IPS DF 4.7 (cell line): ENCODE data around the gene MLXIPL.
"Not testable (repeated sequence)": the region's sequence is repeated elsewhere in the genome, so short reads cannot be mapped to it uniquely, and the experiment has no call there.

Experiments used
- DNase-seq: peaks from one replicate; pipeline ENCODE4 v3.0.0-alpha.2; 2013; ENCODE audit warnings: low spot score; ENCODE audit errors: extremely low read depth

MLXIPL gene

GRCh38 chr7:73645643-73646174 is 21.4 kb upstream of the MLXIPL start:
- DNase-seq = no peak

- DNase-seq = no peak
Measured at GRCh38 chr7:73644688-73645286, 20.5 kb upstream of the MLXIPL start.

- DNase-seq = no peak
Measured at GRCh38 chr7:73642834-73643233, 18.5 kb upstream of the MLXIPL start.

GRCh38 chr7:73638911-73639310 is 14.6 kb upstream of the MLXIPL start:
- DNase-seq = no peak

GRCh38 chr7:73635428-73636200 is 11.3 kb upstream of the MLXIPL start:
- no peak for DNase-seq

- DNase-seq = no peak
Measured at GRCh38 chr7:73633844-73634243, 9.5 kb upstream of the MLXIPL start.

GRCh38 chr7:73633323-73633722 is 9.0 kb upstream of the MLXIPL start:
- DNase-seq = no peak

GRCh38 chr7:73631558-73631957 is 7.2 kb upstream of the MLXIPL start:
- no peak for DNase-seq

- DNase-seq = no peak
Measured at GRCh38 chr7:73628504-73628903, 4.2 kb upstream of the MLXIPL start.

- no peak for DNase-seq
Measured at GRCh38 chr7:73626814-73627213, 2.5 kb upstream of the MLXIPL start.

- DNase-seq = no peak
Measured at GRCh38 chr7:73625276-73625675, 954 bp upstream of the MLXIPL start.

- no peak for DNase-seq
Measured at GRCh38 chr7:73624669-73625001, 313 bp upstream of the MLXIPL start.

GRCh38 chr7:73622909-73623797 is 1.2 kb downstream of the MLXIPL start:
- DNase-seq = no peak

- DNase-seq = no peak
Measured at GRCh38 chr7:73622527-73622908, 1.8 kb downstream of the MLXIPL start.

GRCh38 chr7:73621168-73622063 is 2.9 kb downstream of the MLXIPL start:
- DNase-seq = no peak

GRCh38 chr7:73619394-73619793 is 4.9 kb downstream of the MLXIPL start:
- not testable (repeated sequence) for DNase-seq

- no peak for DNase-seq
Measured at GRCh38 chr7:73618538-73618937, 5.8 kb downstream of the MLXIPL start.

GRCh38 chr7:73617520-73617919 is 6.8 kb downstream of the MLXIPL start:
- not testable (repeated sequence) for DNase-seq

- no peak for DNase-seq
Measured at GRCh38 chr7:73615886-73616285, 8.4 kb downstream of the MLXIPL start.

GRCh38 chr7:73614937-73615336 is 9.4 kb downstream of the MLXIPL start:
- not testable (repeated sequence) for DNase-seq
